ENCODE measurements around the gene KCNK18. TPM values are rescaled to one million over a fixed set of nuclear protein-coding genes. Genes with fewer than 3 reads are reported as not detected.

Gene KCNK18
- total RNA-seq, 1 experiment from 2014 or later, result not detected

GRCh38 chr10:117148284-117148683 lies 49.0 kb upstream of the KCNK18 start:
- no CpG with 5 or more reads among the region's 3 CpGs for WGBS (ENCODE audit: extremely low coverage, insufficient read length, low lambda C conversion rate)
- H3K79me2 ChIP-seq (ENCODE audit: insufficient read depth, low read length), result no peaks in the 10 kb centered on the region
- DNase-seq, result no peak
- H3K4me1 ChIP-seq (ENCODE audit: insufficient read depth, low read length), result no peaks in the 10 kb centered on the region
- H3K36me3 Mint-ChIP-seq (ENCODE audit: insufficient read depth in 1 of 3, low read depth in 3 of 3), result no peaks in the 10 kb centered on the region; a peak in 3 of 7 replicates
- H2AFZ ChIP-seq (ENCODE audit: low read length), result no peak overlapping the region
- no peak overlapping the region for H2BK5ac ChIP-seq (ENCODE audit: insufficient read length, low read length)
- TF ChIP-seq, protein P1, sequence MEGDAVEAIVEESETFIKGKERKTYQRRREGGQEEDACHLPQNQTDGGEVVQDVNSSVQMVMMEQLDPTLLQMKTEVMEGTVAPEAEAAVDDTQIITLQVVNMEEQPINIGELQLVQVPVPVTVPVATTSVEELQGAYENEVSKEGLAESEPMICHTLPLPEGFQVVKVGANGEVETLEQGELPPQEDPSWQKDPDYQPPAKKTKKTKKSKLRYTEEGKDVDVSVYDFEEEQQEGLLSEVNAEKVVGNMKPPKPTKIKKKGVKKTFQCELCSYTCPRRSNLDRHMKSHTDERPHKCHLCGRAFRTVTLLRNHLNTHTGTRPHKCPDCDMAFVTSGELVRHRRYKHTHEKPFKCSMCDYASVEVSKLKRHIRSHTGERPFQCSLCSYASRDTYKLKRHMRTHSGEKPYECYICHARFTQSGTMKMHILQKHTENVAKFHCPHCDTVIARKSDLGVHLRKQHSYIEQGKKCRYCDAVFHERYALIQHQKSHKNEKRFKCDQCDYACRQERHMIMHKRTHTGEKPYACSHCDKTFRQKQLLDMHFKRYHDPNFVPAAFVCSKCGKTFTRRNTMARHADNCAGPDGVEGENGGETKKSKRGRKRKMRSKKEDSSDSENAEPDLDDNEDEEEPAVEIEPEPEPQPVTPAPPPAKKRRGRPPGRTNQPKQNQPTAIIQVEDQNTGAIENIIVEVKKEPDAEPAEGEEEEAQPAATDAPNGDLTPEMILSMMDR (conservative IDR thresholded peaks at IDR 0.05), result no peak
- no peak overlapping the region for H3K14ac ChIP-seq (ENCODE audit: insufficient read depth, low read length)
- H3K23me2 ChIP-seq (ENCODE audit: insufficient read length, low read depth, low read length, poor library complexity, severe bottlenecking), result no peaks in the 10 kb centered on the region
- H3K4me3 Mint-ChIP-seq, result no peak overlapping the region
- H3K4me1 Mint-ChIP-seq, result no peaks in the 10 kb centered on the region
- H3K4me2 ChIP-seq (ENCODE audit: insufficient read depth, insufficient read length, low read length), result no peak overlapping the region
- no peak overlapping the region for H2BK15ac ChIP-seq (ENCODE audit: low read depth, low read length)
- no peak overlapping the region for H2AK5ac ChIP-seq (ENCODE audit: insufficient read length, low read length)
- no peak overlapping the region for H2BK20ac ChIP-seq (ENCODE audit: low read depth, low read length, poor library complexity, severe bottlenecking)
- no peak overlapping the region for H4K5ac ChIP-seq (ENCODE audit: insufficient read length, low read depth, low read length)
- H2BK120ac ChIP-seq (ENCODE audit: low read depth, low read length, poor library complexity, severe bottlenecking), result no peak overlapping the region
- no peak overlapping the region for H3T11ph ChIP-seq (ENCODE audit: low read length)
- H3K27me3 ChIP-seq (ENCODE audit: insufficient read depth, low read length), result peaks cover 56% of the 10 kb centered on the region
- no peak overlapping the region for H3K56ac ChIP-seq (ENCODE audit: insufficient read length, low read depth, low read length)
- H4K91ac ChIP-seq (ENCODE audit: insufficient read length, low read depth, low read length), result no peak overlapping the region
- peaks cover 14% of the 10 kb centered on the region for H3K9me3 ChIP-seq (ENCODE audit: control insufficient read depth, low read depth, low read length)
- no peak overlapping the region for H3K27ac ChIP-seq (ENCODE audit: insufficient read length, low read depth, low read length)
- H3K27me3 Mint-ChIP-seq (ENCODE audit: low read depth), result peaks cover 100% of the 10 kb centered on the region
- no peak overlapping the region for H3K23ac ChIP-seq (ENCODE audit: insufficient read length, low read depth, low read length)
- peaks cover 11 to 14% of the 10 kb centered on the region in 2 experiments for H3K9me3 Mint-ChIP-seq
- H4K20me1 ChIP-seq (ENCODE audit: control insufficient read depth, insufficient read depth, insufficient read length), result no peaks in the 10 kb centered on the region
- no peak overlapping the region for H3K4ac ChIP-seq (ENCODE audit: low read depth, low read length)
- no peak overlapping the region for H2BK12ac ChIP-seq (ENCODE audit: insufficient read length, low read depth, low read length)
- no peak overlapping the region for H3K18ac ChIP-seq (ENCODE audit: insufficient read length, low read depth, low read length)
- no peaks in the 10 kb centered on the region for H3K79me1 ChIP-seq (ENCODE audit: insufficient read depth, low read depth, low read length, poor library complexity, severe bottlenecking)
- H4K8ac ChIP-seq (replicated peaks; ENCODE audit: insufficient read length, low read depth, low read length), result no peak overlapping the region
- H3K27ac Mint-ChIP-seq, result no peak overlapping the region
- H3K9ac ChIP-seq (ENCODE audit: extremely low read depth, insufficient read length, low read length), result no peak overlapping the region

Measured in H9 (cell line).